ENCODE measurements around the gene INTS13.
"Not testable (repeated sequence)": the region's sequence is repeated elsewhere in the genome, so short reads cannot be mapped to it uniquely, and the experiment has no call there.

Gene INTS13

GRCh38 chr12:26935636-26936378, 2.0 kb downstream of the INTS13 start:
- no peak for FAIRE-seq

- FAIRE-seq = no peak
Measured at GRCh38 chr12:26929590-26929989, 8.2 kb downstream of the INTS13 start.

GRCh38 chr12:26928661-26929060, 9.1 kb downstream of the INTS13 start:
- FAIRE-seq = no peak

GRCh38 chr12:26921886-26922285, 15.9 kb downstream of the INTS13 start:
- no peak for FAIRE-seq

- no peak for FAIRE-seq
Measured at GRCh38 chr12:26919216-26919555, 18.6 kb downstream of the INTS13 start.

GRCh38 chr12:26918321-26919215, 19.2 kb downstream of the INTS13 start:
- FAIRE-seq = peak; percentile 51

- no peak for FAIRE-seq
Measured at GRCh38 chr12:26906704-26907103, 31.1 kb downstream of the INTS13 start.

- peak; percentile 21 for FAIRE-seq
Measured at GRCh38 chr12:26906024-26906423, 31.8 kb downstream of the INTS13 start.

- not testable (repeated sequence) for FAIRE-seq
Measured at GRCh38 chr12:26903396-26903795, 34.4 kb downstream of the INTS13 start.

- FAIRE-seq = no peak
Measured at GRCh38 chr12:26896913-26897312, 40.9 kb downstream of the INTS13 start.

- FAIRE-seq = no peak
Measured at GRCh38 chr12:26895672-26896071, 42.1 kb downstream of the INTS13 start.

GRCh38 chr12:26891704-26892103, 46.1 kb downstream of the INTS13 start:
- FAIRE-seq = no peak

- FAIRE-seq = no peak
Measured at GRCh38 chr12:26890784-26891183, 47.0 kb downstream of the INTS13 start.

- peak; percentile 52 for FAIRE-seq
Measured at GRCh38 chr12:26884765-26885576, 52.8 kb downstream of the INTS13 start.

- no peak for FAIRE-seq
Measured at GRCh38 chr12:26880625-26881024, 57.2 kb downstream of the INTS13 start.

GRCh38 chr12:26878661-26879119, 59.1 kb downstream of the INTS13 start:
- no peak for FAIRE-seq

- FAIRE-seq = no peak
Measured at GRCh38 chr12:26874501-26875296, 63.1 kb downstream of the INTS13 start.

GRCh38 chr12:26872625-26873024, 65.2 kb downstream of the INTS13 start:
- no peak for FAIRE-seq

- FAIRE-seq = no peak
Measured at GRCh38 chr12:26871985-26872384, 65.8 kb downstream of the INTS13 start.

- FAIRE-seq = no peak
Measured at GRCh38 chr12:26870491-26871419, 67.0 kb downstream of the INTS13 start.

- FAIRE-seq = no peak
Measured at GRCh38 chr12:26869908-26870459, 67.8 kb downstream of the INTS13 start.

Data from A204.1 (cell line).